GM13976 (cell line): ENCODE results near the gene LHFPL6.
A peak's percentile ranks its signal among the peaks of the same experiment; 100 is the strongest.

Experiments
- DNase-seq: peaks from one replicate; pipeline ENCODE4 v3.0.0; 2012; ENCODE audit warnings: low spot score
- in situ Hi-C: fragments of 300-500 bp; cut with MboI; formaldehyde crosslinking; loops from one replicate; pipeline ENCODE4 v1.12.0; 2022; ENCODE audit warnings: low sequenced_read_pairs, mixed read lengths, inconsistent platforms; ENCODE audit not compliant: unreplicated experiment
- TF ChIP-seq, protein P1 (sequence below): IDR thresholded peaks from 2 replicates; pipeline ENCODE4 v1.5.1; 2012; ENCODE audit warnings: borderline replicate concordance, mild to moderate bottlenecking; ENCODE audit not compliant: insufficient read depth; ENCODE audit errors: extremely low read depth, missing control alignments, control extremely low read depth

LHFPL6 gene

DNA sequence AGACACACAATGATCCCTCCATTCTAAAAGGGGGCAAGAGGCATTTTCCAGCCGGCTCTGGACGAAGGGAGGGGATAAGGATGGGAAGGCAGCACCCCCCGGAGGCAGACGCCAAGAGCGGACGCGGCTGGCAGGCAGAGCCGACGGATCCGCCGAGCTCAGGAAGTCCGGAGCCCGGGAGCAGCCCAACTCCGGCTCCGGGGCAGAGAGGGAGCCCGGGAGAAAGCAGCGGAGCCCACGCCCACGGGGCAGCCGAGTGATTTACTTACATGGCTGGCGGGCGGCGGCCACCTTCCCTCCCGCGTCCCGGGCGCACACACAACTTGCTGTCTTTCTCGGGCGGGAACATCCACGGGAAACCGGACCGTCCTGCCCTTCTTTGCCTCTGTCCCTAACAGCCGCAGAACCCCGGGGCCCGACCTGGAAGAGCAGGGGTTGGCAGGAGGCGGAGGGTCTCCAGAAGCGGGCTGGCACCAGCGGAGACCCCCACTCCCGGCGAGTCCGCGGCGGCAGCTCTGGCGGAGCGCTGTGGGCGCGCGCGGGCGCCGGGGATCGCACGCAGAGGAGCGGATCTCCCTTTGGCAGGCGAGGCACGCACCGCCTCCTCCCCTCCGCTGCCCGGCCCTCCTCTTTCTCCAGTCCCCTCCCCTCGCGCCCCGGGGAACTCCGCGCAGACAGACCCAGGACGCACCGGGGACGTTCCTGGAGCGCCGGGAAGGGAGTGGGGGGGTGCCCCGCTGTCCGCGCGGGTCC lies at the start of gene LHFPL6:
LHFPL6 (minus strand) TSS at position 580 of the 753 bp plus-strand sequence.
- peak; percentile 88 for DNase-seq
- TF ChIP-seq, protein P1, sequence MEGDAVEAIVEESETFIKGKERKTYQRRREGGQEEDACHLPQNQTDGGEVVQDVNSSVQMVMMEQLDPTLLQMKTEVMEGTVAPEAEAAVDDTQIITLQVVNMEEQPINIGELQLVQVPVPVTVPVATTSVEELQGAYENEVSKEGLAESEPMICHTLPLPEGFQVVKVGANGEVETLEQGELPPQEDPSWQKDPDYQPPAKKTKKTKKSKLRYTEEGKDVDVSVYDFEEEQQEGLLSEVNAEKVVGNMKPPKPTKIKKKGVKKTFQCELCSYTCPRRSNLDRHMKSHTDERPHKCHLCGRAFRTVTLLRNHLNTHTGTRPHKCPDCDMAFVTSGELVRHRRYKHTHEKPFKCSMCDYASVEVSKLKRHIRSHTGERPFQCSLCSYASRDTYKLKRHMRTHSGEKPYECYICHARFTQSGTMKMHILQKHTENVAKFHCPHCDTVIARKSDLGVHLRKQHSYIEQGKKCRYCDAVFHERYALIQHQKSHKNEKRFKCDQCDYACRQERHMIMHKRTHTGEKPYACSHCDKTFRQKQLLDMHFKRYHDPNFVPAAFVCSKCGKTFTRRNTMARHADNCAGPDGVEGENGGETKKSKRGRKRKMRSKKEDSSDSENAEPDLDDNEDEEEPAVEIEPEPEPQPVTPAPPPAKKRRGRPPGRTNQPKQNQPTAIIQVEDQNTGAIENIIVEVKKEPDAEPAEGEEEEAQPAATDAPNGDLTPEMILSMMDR = peak; percentile 23

DNA sequence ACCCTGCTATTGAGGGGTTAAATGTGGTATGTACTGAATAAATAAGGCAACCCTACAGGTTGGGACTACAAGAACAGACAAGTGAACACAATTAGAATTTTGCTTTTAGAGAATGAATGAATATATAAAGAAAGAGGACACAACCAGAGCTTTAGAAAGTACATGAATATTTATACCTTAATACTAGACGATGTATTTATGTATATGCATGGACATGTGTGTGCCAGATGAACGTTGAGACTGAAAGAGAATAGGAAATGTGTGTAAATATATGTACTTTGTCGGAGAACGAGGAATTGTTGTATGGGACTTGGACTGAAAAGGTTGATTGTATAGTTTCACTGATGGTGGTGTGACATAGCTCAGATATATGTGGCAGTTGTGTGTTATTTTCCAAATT lies 43.1 kb upstream of the LHFPL6 start:
- in situ Hi-C loops = no loop called here
- DNase-seq = no peak
- TF ChIP-seq, protein P1 = no peak

More for the DNA sequence above, at the start of gene LHFPL6:
- in situ Hi-C loops = no loop called here

DNA sequence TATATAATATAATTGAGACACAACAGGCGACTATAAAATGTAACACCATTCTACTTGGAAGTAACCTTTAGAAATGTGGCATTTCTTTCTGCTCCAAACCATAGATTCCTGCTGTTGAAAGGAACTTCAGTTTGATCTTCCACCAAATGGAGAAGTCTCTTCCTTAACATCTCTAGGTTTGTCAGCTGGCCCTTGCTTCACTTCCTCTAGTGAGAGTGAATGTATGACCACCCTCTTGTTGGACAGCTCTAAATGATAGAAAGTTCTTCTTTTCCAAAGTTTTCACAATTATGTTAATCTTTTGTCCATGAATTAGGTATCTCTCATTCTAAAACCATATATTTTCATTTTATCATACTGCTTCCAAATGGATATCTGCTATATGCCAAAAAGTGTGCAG lies 38.7 kb upstream of the LHFPL6 start:
- in situ Hi-C loops = no loop called here
- TF ChIP-seq, protein P1 = no peak
- no peak for DNase-seq

DNA sequence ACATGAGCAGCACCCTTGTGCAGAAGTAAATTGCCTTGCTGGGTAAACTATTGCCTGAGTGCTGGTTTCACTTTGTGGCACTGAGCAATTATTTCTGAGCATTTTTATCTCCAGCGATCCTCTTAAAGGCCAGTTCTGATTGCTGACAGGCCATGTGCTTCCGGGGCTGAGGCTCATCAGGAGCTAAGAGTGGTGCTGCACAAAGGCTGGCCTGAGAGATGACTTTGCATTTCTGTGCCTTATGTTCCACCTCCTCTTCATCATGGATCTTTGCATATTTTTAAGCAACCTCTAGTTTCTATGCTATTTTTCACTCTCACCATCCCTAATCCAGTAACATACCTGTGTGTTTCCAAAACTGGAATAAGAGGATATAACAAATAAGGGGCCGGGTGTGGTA lies 34.9 kb upstream of the LHFPL6 start:
- in situ Hi-C loops = no loop called here

DNA sequence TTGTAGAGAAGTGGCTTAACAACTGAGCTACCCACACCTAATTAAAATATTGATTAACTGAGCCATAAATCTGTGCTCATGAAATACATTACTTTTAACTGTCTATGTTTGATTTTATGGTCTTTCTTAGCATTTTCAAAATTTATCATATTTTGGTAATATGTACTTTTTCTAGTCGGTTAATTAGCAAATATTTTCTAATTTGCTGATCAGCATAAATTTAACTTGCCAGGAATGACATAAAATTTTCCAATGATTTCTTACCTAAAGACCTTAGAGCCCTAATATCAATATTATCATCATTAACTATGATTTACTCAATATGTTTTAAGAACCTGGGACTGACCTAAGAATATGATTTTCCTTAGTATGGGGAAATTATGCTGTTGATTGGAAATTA lies 32.6 kb upstream of the LHFPL6 start:
- TF ChIP-seq, protein P1 = no peak
- DNase-seq = no peak
- in situ Hi-C loops = no loop called here

More for the DNA sequence above, 34.9 kb upstream of the LHFPL6 start:
- DNase-seq = no peak
- TF ChIP-seq, protein P1 = no peak

DNA sequence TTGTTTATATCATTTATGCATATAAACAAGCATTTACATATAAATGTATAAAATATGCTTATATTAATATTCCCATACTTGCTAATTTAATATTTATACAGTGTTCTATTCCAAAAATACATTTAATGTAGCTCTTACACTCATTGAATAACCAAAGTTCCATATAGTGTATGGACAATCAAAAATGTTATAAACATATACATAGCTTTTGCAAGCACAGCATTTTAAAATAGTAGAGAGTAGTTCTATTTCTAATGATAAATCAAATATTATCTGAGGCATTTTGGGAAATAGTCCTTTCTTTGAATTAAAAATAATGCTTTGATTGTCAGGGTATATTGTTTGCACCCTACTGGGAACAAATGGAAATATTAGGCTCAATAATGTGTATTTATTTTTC lies 30.0 kb upstream of the LHFPL6 start:
- TF ChIP-seq, protein P1 = no peak
- in situ Hi-C loops = no loop called here
- no peak for DNase-seq
